HepG2 (cell line): Measurements from ENCODE around the gene BANP. TPM values are rescaled to one million over a fixed set of nuclear protein-coding genes. Genes with fewer than 3 reads are reported as not detected.
A peak's percentile ranks its signal among the peaks of the same experiment; 100 is the strongest.

Experiments used
- BCL6 ChIP-seq: IDR thresholded peaks from 2 replicates; pipeline ENCODE4 v1.6.1; 2016; ENCODE audit warnings: missing genetic modification reagents, missing compliant biosample characterization
- FOSL2 ChIP-seq: sonication (generic); formaldehyde crosslinking; IDR thresholded peaks from 2 replicates; pipeline ENCODE4 v1.4.0; 2020; ENCODE audit warnings: missing genetic modification reagents
- MAFF ChIP-seq: IDR thresholded peaks from 2 replicates; pipeline ENCODE4 v1.6.1; 2011; ENCODE audit warnings: low read depth, low read length, improper control_type of control experiment
- TEAD3 ChIP-seq: optimal IDR thresholded peaks from 2 replicates; pipeline ENCODE3; 2016; ENCODE audit warnings: borderline replicate concordance
- ZNF543 ChIP-seq: sonication (generic); formaldehyde crosslinking; IDR thresholded peaks from 2 replicates; pipeline ENCODE4 v1.4.0; 2020; ENCODE audit warnings: mild to moderate bottlenecking, missing genetic modification reagents
- ZNF839 ChIP-seq: sonication (generic); formaldehyde crosslinking; IDR thresholded peaks from 2 replicates; pipeline ENCODE4 v1.4.0; 2020; ENCODE audit warnings: missing genetic modification reagents, mild to moderate bottlenecking, borderline replicate concordance
- polyA plus RNA-seq, 8 experiments: library from polyadenylated mRNA; depleted of rRNA in 3 of 8; stranded (reverse) in 7 of 8; unstranded in 1 of 8; fragments of >200 nt; fragmentation: Illumina TruSeq in 4 of 8; extraction: Trizol in 4 of 8; gene quantifications; 2 replicates each; pipeline versions ENCODE4 v1.2.1 to v1.2.3, GENCODE V29; 2011 to 2016; ENCODE audit warnings: low read depth in 4 of 8, missing spikeins in 1 of 8, mixed read lengths in 1 of 8; ENCODE audit not compliant: insufficient read depth in 1 of 8
- total RNA-seq, 5 experiments: library from RNA; depleted of rRNA; stranded (reverse); fragments of >200 nt; fragmentation: Illumina TruSeq; extraction: Trizol; gene quantifications; 2 replicates each; pipeline ENCODE4 v1.2.3, GENCODE V29; 2016; ENCODE audit warnings: low read depth in 1 of 5
- TF ChIP-seq, protein P1 (sequence below): sonication (generic); formaldehyde crosslinking; IDR thresholded peaks from 2 replicates; pipeline ENCODE4 v1.5.0; 2020; ENCODE audit warnings: mild to moderate bottlenecking, missing genetic modification reagents
- TF ChIP-seq, protein P2 (sequence below): sonication (generic); formaldehyde crosslinking; conservative IDR thresholded peaks from 2 replicates; pipeline ENCODE4 v1.4.0; 2020; ENCODE audit warnings: mild to moderate bottlenecking, missing genetic modification reagents, moderate library complexity
- TF ChIP-seq, protein P3 (sequence below), 2 experiments: fragments of 450-650 bp in 1 of 2; sonication (generic) in 1 of 2; formaldehyde crosslinking in 1 of 2; IDR thresholded peaks; 2 replicates each; pipeline versions ENCODE4 v1.6.1 to v1.8.0; 2016 to 2022; ENCODE audit warnings: antibody characterized with exemption in 1 of 2, mild to moderate bottlenecking in 1 of 2, missing genetic modification reagents in 1 of 2
- TF ChIP-seq, protein P4 (sequence below): sonication (generic); formaldehyde crosslinking; IDR thresholded peaks from 2 replicates; pipeline ENCODE4 v1.4.0; 2020; ENCODE audit warnings: missing genetic modification reagents

The BANP gene
- total and polyA plus RNA-seq, 2 of the 13 experiments (the other 11 are each of a cell fraction or from before 2014, with no cell fraction given): 20.2 to 23.8 TPM

DNA sequence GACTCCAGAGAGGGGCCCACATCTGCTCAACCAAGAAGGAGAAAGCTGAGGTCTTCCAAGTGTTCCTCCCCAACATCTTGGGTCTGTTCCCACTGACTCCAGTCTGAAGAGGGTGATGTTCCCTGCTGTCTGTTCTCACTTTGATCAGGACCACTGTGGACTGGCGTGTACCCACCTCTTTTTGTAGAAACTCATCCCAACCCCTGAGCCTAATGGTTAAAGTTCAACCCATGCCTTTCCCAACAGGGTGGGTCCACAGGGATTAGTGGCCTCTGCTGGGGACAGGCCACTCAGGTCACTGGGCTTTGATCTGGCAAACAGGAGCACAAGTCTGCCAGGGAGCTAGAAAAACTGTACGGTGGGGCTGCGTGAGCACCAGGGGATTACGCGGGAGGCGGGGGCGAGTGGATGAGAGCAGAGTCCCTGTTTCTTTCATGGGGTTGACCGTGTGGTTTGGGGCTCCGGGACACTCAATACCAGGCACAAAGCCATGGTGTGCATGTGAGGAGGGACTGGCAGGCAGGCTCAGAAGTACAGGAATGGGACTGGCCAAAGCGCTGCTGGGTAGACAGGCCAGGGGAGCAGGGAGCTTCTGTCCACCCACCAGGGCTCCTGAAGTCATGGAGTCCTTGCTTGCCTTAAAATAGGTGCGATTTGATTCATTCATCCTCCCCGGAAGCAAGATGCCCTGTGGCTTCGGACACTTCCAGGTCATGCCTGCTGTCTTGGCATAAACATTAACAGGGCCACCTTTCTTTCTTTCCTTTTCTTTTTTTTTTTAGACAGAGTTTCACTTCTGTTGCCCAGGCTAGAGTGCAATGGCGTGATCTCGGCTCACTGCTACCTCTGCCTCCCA is 14.6 kb upstream of the BANP start, which contains the start of gene CA5A (continued):
- TF ChIP-seq, protein P1, sequence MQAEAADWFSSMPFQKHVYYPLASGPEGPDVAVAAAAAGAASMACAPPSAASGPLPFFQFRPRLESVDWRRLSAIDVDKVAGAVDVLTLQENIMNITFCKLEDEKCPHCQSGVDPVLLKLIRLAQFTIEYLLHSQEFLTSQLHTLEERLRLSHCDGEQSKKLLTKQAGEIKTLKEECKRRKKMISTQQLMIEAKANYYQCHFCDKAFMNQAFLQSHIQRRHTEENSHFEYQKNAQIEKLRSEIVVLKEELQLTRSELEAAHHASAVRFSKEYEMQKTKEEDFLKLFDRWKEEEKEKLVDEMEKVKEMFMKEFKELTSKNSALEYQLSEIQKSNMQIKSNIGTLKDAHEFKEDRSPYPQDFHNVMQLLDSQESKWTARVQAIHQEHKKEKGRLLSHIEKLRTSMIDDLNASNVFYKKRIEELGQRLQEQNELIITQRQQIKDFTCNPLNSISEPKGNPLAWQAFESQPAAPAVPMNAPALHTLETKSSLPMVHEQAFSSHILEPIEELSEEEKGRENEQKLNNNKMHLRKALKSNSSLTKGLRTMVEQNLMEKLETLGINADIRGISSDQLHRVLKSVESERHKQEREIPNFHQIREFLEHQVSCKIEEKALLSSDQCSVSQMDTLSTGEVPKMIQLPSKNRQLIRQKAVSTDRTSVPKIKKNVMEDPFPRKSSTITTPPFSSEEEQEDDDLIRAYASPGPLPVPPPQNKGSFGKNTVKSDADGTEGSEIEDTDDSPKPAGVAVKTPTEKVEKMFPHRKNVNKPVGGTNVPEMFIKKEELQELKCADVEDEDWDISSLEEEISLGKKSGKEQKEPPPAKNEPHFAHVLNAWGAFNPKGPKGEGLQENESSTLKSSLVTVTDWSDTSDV (CRISPR knock-in tag): 0 out of 2 replicates have a peak, but pooled peaks have one; percentile 47
- no peak for TF ChIP-seq ZNF543
- TF ChIP-seq, protein P2, sequence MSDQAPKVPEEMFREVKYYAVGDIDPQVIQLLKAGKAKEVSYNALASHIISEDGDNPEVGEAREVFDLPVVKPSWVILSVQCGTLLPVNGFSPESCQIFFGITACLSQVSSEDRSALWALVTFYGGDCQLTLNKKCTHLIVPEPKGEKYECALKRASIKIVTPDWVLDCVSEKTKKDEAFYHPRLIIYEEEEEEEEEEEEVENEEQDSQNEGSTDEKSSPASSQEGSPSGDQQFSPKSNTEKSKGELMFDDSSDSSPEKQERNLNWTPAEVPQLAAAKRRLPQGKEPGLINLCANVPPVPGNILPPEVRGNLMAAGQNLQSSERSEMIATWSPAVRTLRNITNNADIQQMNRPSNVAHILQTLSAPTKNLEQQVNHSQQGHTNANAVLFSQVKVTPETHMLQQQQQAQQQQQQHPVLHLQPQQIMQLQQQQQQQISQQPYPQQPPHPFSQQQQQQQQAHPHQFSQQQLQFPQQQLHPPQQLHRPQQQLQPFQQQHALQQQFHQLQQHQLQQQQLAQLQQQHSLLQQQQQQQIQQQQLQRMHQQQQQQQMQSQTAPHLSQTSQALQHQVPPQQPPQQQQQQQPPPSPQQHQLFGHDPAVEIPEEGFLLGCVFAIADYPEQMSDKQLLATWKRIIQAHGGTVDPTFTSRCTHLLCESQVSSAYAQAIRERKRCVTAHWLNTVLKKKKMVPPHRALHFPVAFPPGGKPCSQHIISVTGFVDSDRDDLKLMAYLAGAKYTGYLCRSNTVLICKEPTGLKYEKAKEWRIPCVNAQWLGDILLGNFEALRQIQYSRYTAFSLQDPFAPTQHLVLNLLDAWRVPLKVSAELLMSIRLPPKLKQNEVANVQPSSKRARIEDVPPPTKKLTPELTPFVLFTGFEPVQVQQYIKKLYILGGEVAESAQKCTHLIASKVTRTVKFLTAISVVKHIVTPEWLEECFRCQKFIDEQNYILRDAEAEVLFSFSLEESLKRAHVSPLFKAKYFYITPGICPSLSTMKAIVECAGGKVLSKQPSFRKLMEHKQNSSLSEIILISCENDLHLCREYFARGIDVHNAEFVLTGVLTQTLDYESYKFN: peak; percentile 99
- TF ChIP-seq ZNF839 (CRISPR knock-in tag): no peak
- TF ChIP-seq, protein P3, sequence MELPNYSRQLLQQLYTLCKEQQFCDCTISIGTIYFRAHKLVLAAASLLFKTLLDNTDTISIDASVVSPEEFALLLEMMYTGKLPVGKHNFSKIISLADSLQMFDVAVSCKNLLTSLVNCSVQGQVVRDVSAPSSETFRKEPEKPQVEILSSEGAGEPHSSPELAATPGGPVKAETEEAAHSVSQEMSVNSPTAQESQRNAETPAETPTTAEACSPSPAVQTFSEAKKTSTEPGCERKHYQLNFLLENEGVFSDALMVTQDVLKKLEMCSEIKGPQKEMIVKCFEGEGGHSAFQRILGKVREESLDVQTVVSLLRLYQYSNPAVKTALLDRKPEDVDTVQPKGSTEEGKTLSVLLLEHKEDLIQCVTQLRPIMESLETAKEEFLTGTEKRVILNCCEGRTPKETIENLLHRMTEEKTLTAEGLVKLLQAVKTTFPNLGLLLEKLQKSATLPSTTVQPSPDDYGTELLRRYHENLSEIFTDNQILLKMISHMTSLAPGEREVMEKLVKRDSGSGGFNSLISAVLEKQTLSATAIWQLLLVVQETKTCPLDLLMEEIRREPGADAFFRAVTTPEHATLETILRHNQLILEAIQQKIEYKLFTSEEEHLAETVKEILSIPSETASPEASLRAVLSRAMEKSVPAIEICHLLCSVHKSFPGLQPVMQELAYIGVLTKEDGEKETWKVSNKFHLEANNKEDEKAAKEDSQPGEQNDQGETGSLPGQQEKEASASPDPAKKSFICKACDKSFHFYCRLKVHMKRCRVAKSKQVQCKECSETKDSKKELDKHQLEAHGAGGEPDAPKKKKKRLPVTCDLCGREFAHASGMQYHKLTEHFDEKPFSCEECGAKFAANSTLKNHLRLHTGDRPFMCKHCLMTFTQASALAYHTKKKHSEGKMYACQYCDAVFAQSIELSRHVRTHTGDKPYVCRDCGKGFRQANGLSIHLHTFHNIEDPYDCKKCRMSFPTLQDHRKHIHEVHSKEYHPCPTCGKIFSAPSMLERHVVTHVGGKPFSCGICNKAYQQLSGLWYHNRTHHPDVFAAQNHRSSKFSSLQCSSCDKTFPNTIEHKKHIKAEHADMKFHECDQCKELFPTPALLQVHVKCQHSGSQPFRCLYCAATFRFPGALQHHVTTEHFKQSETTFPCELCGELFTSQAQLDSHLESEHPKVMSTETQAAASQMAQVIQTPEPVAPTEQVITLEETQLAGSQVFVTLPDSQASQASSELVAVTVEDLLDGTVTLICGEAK (IDR thresholded peaks at IDR 0.05): no peak
- TF ChIP-seq, protein P3 (CRISPR knock-in tag; IDR thresholded peaks at IDR 0.05): peak; percentile 70; the same call in 1 of the 2 replicates
- TF ChIP-seq BCL6 (CRISPR knock-in tag): peak; percentile 87
- TF ChIP-seq MAFF: no peak
- peak; percentile 83 for TF ChIP-seq TEAD3 (CRISPR knock-in tag)
- TF ChIP-seq FOSL2 (CRISPR knock-in tag): peak; percentile 71
- TF ChIP-seq, protein P4, sequence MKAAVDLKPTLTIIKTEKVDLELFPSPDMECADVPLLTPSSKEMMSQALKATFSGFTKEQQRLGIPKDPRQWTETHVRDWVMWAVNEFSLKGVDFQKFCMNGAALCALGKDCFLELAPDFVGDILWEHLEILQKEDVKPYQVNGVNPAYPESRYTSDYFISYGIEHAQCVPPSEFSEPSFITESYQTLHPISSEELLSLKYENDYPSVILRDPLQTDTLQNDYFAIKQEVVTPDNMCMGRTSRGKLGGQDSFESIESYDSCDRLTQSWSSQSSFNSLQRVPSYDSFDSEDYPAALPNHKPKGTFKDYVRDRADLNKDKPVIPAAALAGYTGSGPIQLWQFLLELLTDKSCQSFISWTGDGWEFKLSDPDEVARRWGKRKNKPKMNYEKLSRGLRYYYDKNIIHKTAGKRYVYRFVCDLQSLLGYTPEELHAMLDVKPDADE (CRISPR knock-in tag): no peak
